Measurements from ENCODE around the gene SPSB4. TPM values are rescaled to one million over a fixed set of nuclear protein-coding genes. Genes with fewer than 3 reads are reported as not detected.
A peak's percentile ranks its signal among the peaks of the same experiment; 100 is the strongest.

The SPSB4 gene
- total and polyA plus RNA-seq, 2 experiments from 2014 or later: 57.0 to 82.2 TPM

DNA sequence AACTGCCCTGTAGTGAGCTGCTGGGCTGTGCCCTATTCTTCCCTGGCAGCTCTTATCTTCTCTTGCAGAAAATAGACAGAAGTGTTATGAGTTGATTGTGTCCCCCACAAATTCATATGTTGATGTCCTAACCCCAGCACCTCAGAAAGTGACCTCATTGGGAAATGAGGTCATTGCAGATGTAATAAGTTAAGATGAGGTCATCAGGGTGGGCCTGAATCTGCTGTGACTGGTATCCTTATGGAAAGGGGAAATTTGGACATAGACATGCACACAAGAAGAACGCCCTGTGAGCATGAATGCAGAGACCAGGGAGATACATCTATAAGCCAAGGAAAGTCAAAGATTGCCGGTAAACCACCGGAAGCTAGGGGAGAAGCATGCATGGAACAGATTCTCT, 49.0 kb downstream of the SPSB4 start:
- H3K4me1 ChIP-seq (ENCODE audit: low read depth): peaks cover 36% of the 10 kb centered on the region
- no peak for DNase-seq (ENCODE audit: low read depth in 1 of 2, low spot score in 1 of 2)
- H3K36me3 ChIP-seq: no peaks in the 10 kb centered on the region
- H3K9me3 ChIP-seq (ENCODE audit: low read depth): no peaks in the 10 kb centered on the region
- no peak for TF ChIP-seq CTCF (IDR thresholded peaks at IDR 0.05; ENCODE audit: low read depth, low read length)
- no peaks in the 10 kb centered on the region for H3K27me3 ChIP-seq
- no peak overlapping the region for H3K4me3 ChIP-seq
- no peak overlapping the region for H3K27ac ChIP-seq

DNA sequence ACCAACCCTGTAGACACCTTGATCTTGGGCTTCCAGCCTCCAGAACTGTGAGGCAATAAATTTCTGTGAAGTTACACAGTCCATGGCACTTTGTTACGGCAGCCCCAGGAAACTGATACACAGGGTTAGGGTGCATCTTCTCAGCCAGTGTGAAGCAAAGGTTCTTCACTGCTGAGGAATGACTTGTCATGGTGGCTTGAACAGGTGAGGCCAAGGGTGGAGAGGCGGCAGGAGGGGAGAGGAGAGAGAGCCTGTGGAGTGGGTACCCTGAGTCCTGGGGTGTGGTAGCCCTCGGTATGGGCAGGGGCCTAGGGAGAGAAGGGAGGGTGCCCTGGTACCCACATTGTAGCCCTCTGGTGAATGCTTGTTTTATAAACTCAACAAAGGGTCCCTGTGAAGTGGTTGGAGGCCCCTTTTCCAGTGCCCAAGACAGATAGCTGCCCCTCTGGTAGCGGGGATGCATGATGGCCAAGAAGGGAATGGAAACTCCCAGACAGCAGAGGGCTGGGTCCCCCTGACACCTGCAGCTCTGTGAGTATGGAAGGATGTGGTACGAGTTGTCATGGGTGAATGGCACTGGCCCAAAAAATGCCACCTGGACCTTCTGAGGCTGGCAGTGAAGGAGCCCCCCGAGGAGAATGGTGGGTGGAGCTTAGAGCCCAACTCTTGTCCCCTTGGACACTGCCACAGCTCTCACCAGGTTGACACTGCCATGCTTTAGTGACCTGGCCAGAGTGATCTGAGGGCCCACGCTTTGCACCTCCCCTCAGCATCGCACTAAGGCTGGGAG, 49.6 kb downstream of the SPSB4 start:
- Histone ChIP-seq H3K27ac (peak overlapping the region; percentile 83), H3K9me3 (ENCODE audit: low read depth) (no peaks in the 10 kb centered on the region), H3K36me3 (no peaks in the 10 kb centered on the region), H3K27me3 (no peaks in the 10 kb centered on the region), H3K4me1 (ENCODE audit: low read depth) (peaks cover 37% of the 10 kb centered on the region), H3K4me3 (no peak overlapping the region)
- no peak for DNase-seq (ENCODE audit: low read depth in 1 of 2, low spot score in 1 of 2)
- TF ChIP-seq CTCF (IDR thresholded peaks at IDR 0.05; ENCODE audit: low read depth, low read length): no peak

DNA sequence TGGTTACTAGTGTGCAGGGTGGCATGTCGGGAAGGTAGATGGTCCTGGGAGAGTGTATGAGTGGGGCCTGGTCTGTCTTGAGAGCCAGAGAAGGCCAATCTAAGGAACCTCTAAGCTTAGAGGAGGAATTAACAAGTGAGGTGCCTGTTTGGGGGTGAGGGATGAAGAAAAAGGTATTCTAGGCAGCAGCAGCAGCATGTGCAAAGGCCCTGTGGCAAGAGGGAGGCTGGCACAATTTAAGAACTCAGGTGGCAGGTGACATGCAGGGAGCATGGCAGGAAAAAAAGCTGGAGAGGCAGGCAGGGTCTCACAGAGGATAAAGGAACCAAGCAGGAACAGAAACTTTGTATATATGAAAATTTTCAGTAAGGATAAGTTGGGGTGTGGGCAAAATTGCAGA, 51.2 kb downstream of the SPSB4 start:
- DNase-seq (ENCODE audit: low read depth in 1 of 2, low spot score in 1 of 2): no peak
- TF ChIP-seq CTCF (IDR thresholded peaks at IDR 0.05; ENCODE audit: low read depth, low read length): no peak

GRCh38 chr3:141103067-141103466, 51.9 kb downstream of the SPSB4 start:
- H3K27me3 ChIP-seq: no peaks in the 10 kb centered on the region
- DNase-seq (ENCODE audit: low read depth in 1 of 2, low spot score in 1 of 2): peak in 1 of 2 donors; percentile 52
- H3K36me3 ChIP-seq: no peaks in the 10 kb centered on the region
- H3K9me3 ChIP-seq (ENCODE audit: low read depth): no peaks in the 10 kb centered on the region
- H3K4me3 ChIP-seq: no peak overlapping the region
- peaks cover 42% of the 10 kb centered on the region for H3K4me1 ChIP-seq (ENCODE audit: low read depth)
- TF ChIP-seq CTCF (IDR thresholded peaks at IDR 0.05; ENCODE audit: low read depth, low read length): no peak
- peak overlapping the region; percentile 83 for H3K27ac ChIP-seq

More for the DNA sequence above, 51.2 kb downstream of the SPSB4 start:
- H3K9me3 ChIP-seq (ENCODE audit: low read depth): no peaks in the 10 kb centered on the region
- H3K27ac ChIP-seq: peak overlapping the region; percentile 83
- peaks cover 42% of the 10 kb centered on the region for H3K4me1 ChIP-seq (ENCODE audit: low read depth)
- no peaks in the 10 kb centered on the region for H3K36me3 ChIP-seq
- H3K27me3 ChIP-seq: no peaks in the 10 kb centered on the region
- H3K4me3 ChIP-seq: no peak overlapping the region

DNA sequence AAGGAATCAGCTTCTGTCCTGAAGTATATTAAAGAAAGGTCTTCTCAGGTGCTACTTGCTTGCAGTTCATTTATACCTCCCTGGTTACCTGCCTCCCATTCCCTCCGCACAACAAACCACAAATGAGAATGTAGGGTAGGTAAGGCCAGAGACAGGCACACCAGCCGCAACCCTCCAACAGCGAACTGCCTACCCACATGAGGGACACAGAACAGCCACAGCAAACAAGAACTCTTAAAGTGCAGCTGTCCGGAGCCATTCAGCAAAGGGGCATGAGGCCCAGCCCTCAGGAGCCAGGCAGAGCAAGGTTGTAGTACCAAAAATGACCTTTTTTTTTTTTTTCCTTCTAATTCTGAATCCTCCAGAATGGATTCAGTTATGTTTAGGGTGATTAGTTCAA, 52.4 kb downstream of the SPSB4 start:
- Histone ChIP-seq H3K36me3 (no peaks in the 10 kb centered on the region), H3K4me1 (ENCODE audit: low read depth) (peaks cover 46% of the 10 kb centered on the region), H3K9me3 (ENCODE audit: low read depth) (no peaks in the 10 kb centered on the region), H3K27ac (peak overlapping the region; percentile 83), H3K4me3 (no peak overlapping the region), H3K27me3 (no peaks in the 10 kb centered on the region)
- no peak for TF ChIP-seq CTCF (IDR thresholded peaks at IDR 0.05; ENCODE audit: low read depth, low read length)
- DNase-seq (ENCODE audit: low read depth in 1 of 2, low spot score in 1 of 2): no peak

Data from cardiac muscle cell (in vitro differentiated cells and primary cell).